ENCODE data around the gene DENND1A.

DNA sequence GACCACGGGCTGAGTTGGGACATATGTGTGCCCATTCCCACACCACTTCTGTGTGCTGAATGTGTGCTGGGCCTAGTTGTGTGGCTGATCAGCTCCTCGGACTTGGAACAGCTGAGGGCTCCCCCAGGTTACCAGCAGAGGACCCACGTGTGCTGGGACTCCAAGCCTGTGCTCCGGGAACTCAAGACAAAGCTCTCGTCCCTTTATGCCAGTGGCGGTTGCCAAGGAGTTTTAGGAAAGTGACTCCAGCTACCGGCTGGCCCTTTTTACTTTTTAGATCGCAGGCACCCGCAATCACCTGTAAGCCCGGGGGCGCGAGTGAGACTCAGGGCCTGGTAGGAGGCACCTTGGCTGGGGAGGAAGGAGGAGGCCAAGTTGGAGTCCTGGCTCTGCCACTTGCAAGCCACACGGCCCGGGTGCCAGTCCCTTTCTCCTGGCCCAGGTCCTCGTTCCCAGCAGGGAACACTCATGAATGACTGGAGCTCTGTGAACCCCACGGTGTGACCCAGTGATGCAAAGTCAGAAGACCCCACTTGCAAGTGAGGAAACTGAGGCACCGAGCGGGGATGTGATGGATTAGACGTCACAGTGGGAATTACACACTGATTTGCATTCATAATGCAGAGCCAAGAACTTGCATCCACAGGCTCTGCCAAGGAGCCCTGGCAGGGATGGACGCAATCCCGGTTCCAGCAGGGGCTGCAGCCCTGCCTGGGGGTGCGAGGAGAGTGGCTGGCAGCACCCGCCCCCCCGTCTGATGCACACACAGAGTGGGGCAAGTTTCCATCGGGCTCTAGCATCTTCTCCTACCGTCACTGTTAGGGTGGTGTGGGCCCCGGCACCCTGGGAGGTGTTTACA, 547.0 kb downstream of the DENND1A start:
- TF ChIP-seq, protein P1, sequence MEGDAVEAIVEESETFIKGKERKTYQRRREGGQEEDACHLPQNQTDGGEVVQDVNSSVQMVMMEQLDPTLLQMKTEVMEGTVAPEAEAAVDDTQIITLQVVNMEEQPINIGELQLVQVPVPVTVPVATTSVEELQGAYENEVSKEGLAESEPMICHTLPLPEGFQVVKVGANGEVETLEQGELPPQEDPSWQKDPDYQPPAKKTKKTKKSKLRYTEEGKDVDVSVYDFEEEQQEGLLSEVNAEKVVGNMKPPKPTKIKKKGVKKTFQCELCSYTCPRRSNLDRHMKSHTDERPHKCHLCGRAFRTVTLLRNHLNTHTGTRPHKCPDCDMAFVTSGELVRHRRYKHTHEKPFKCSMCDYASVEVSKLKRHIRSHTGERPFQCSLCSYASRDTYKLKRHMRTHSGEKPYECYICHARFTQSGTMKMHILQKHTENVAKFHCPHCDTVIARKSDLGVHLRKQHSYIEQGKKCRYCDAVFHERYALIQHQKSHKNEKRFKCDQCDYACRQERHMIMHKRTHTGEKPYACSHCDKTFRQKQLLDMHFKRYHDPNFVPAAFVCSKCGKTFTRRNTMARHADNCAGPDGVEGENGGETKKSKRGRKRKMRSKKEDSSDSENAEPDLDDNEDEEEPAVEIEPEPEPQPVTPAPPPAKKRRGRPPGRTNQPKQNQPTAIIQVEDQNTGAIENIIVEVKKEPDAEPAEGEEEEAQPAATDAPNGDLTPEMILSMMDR (IDR thresholded peaks at IDR 0.05; ENCODE audit: insufficient read depth, low read length, poor library complexity, severe bottlenecking): no peak
- no peak for TF ChIP-seq EZH2phosphoT487 (conservative IDR thresholded peaks at IDR 0.05; ENCODE audit: low read length)

Measured in SU-DHL-6 (cell line).